ENCODE data around the gene PLAAT4.
"Not testable (repeated sequence)": the region's sequence is repeated elsewhere in the genome, so short reads cannot be mapped to it uniquely, and the experiment has no call there.

The PLAAT4 gene

DNA sequence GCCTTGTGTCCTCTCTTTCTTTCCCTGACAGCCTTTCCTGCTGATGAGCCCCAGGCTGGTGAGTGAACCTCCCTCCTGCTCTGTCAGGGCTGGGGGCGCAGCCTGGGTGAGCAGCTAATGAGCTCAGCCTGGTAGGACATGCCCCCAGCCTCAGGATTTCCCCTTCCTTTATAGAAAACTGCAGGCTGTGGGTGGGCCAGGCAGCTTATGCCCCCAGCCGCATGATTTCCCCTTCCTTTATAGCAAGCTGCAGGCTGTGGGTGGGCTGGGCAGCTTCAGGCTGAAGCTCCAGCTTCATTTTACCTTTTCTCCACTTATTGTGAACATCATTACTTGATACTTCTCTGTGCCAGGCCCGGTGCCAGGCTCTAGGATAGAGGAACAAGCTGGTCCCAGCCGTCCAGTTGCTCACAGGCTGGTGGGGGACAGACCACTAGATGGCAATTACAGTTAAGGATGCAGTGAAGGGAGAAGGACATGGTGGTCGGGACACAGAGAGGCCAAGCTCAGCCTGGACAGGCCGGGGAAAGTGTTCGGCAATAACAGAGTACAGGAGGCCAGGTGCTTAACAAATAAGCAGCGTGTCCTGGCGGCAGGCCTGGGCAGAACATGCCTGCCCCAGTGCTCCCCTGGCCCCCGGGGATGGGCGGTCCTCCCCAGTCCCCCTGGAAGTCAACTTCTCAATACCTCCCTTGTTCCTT lies 25.4 kb upstream of the PLAAT4 start:
- DNase-seq (ENCODE audit: low spot score) = no peak

DNA sequence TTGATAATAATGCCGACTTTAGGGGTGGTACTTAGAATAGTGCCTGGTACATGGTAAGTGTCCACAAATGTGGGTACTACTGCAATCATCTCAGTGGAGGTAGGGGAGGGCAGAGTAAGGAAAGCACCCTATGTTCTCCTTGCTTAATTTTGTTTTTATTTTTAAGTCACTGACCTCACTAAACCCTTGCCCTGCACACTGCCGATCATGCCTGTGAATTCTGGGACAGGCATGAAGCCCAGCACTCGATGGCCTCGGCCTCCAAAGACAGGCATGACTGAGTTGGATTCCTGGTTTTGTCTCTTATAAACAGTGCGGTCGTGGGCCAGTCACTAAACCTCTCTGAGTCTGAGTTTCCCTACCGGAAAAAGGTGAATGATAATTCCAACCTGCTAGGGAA lies 23.8 kb upstream of the PLAAT4 start:
- no peak for DNase-seq (ENCODE audit: low spot score)

- no peak for DNase-seq (ENCODE audit: low spot score)
Measured at GRCh38 chr11:63516109-63516508, 20.5 kb upstream of the PLAAT4 start.

- DNase-seq (ENCODE audit: low spot score) = no peak
Measured at GRCh38 chr11:63517156-63517555, 19.5 kb upstream of the PLAAT4 start.

- DNase-seq (ENCODE audit: low spot score) = no peak
Measured at GRCh38 chr11:63518548-63518947, 18.1 kb upstream of the PLAAT4 start.

GRCh38 chr11:63520606-63521170 lies 15.9 kb upstream of the PLAAT4 start:
- no peak for DNase-seq (ENCODE audit: low spot score)

- DNase-seq (ENCODE audit: low spot score) = no peak
Measured at GRCh38 chr11:63521896-63522295, 14.7 kb upstream of the PLAAT4 start.

- no peak for DNase-seq (ENCODE audit: low spot score)
Measured at GRCh38 chr11:63523151-63523550, 13.5 kb upstream of the PLAAT4 start.

GRCh38 chr11:63527667-63528066 lies 8.9 kb upstream of the PLAAT4 start:
- DNase-seq (ENCODE audit: low spot score) = no peak

DNA sequence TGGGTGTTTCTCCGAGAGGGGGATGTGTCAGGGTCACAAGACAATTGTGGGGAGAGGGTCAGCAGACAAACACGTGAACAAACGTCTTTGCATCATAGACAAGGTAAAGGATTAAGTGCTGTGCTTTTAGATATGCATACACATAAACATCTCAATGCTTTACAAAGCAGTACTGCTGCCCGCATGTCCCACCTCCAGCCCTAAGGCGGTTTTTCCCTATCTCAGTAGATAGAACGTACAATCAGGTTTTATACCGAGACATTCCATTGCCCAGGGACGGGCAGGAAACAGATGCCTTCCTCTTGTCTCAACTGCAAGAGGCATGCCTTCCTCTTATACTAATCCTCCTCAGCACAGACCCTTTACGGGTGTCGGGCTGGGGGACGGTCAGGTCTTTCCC lies 8.5 kb upstream of the PLAAT4 start:
- not testable (repeated sequence) for DNase-seq (ENCODE audit: low spot score)

GRCh38 chr11:63528729-63529278 lies 7.8 kb upstream of the PLAAT4 start:
- not testable (repeated sequence) for DNase-seq (ENCODE audit: low spot score)

DNA sequence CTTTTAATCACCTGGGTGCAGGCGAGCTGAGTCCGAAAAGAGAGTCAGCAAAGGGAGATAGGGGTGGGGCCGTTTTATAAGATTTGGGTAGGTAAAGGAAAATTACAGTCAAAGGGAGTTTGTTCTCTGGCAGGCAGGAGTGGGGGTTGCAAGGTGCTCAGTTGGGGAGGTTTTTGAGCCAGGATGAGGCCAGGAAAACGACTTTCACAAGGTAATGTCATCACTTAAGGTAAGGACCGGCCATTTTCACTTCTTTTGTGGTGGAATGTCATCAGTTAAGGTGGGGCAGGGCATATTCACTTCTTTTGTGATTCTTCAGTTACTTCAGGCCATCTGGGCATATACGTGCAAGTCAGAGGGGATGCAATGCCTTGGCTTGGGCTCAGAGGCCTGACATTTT lies 7.2 kb upstream of the PLAAT4 start:
- DNase-seq (ENCODE audit: low spot score) = not testable (repeated sequence)

DNA sequence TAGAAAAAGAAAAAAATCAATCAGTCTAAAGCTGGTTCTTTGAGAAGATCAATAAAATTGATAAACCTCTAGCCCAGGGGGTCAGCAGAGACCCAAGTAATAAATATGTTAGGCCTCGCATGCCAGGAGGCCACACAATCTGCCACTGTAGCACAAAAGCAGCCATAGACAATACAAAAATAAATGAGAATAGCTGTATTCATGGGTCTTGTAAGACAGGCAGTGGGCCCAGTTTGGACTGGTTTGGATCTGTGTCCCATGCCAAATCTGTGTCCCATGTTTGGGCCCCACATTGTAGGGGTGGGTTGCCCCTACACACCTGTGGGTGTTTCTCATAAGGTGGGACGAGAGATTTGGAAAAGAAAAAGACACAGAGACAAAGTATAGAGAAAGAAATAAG lies 6.6 kb upstream of the PLAAT4 start:
- no peak for DNase-seq (ENCODE audit: low spot score)

DNA sequence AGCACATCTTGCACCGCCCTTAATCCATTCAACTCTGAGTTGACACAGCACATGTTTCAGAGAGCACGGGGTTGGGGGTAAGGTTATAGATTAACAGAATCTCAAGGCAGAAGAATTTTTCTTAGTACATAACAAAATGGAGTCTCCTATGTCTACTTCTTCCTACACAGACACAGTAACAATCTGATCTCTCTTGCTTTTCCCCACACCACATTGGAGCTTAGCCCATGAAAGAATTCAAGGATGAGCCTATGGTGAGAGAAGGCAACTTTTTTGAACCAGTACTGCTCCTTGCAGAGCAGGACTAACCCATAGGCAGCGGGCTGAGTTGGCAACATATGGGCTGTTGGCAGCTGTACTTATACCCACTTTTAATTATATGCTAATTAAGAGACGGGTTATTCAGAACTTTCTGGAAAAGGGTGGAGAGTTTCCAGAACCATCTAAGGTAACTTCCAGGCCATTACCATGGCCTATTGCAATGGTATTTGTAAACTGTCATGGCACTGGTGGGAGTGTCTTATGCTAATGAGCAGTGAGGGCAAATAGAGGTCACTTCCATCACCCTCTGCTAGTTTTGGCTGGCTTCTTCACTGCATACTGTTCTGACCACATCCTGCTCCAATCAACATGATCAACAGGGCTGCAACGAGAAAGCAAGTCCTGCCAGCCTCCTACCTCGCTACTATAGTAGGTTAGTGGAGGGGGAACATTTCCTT lies 5.4 kb upstream of the PLAAT4 start:
- peak; percentile 67 for DNase-seq (ENCODE audit: low spot score)

- DNase-seq (ENCODE audit: low spot score) = no peak
Measured at GRCh38 chr11:63532117-63532516, 4.5 kb upstream of the PLAAT4 start.

- DNase-seq (ENCODE audit: low spot score) = no peak
Measured at GRCh38 chr11:63532799-63533475, 3.7 kb upstream of the PLAAT4 start.

GRCh38 chr11:63534076-63534475 lies 2.5 kb upstream of the PLAAT4 start:
- no peak for DNase-seq (ENCODE audit: low spot score)

- no peak for DNase-seq (ENCODE audit: low spot score)
Measured at GRCh38 chr11:63534895-63535461, 1.6 kb upstream of the PLAAT4 start.

DNA sequence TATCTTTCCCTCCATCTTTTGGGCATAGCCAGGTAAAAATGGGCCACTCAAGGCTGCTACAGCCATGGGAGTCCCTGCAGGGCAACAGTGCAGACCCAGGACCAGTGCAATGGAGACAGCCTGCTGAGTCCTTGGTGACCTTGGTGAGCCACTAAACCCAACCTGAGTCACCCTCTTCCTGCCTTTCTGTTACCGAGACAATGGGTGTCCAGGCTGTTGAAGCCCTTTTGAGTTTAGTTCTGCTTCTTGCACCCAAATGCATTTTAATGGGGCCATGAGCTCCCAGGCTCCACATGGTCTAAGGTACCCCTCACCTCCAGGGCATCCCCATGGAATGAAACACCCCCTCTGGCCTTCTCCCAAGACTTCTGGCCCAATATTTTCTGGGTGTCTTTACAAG lies 874 bp upstream of the PLAAT4 start:
- DNase-seq (ENCODE audit: low spot score) = no peak

- DNase-seq (ENCODE audit: low spot score) = peak; percentile 42
Measured at GRCh38 chr11:63537293-63538101, 889 bp downstream of the PLAAT4 start.

GRCh38 chr11:63542506-63542905 lies 5.9 kb downstream of the PLAAT4 start:
- not testable (repeated sequence) for DNase-seq (ENCODE audit: low spot score)

Measured in AG08396 (cell line).